Left lung (tissue), 10 donors: Measurements from ENCODE around the gene CDX2. TPM values are rescaled to one million over a fixed set of nuclear protein-coding genes. Genes with fewer than 3 reads are reported as not detected.
"Not testable (repeated sequence)": the region's sequence is repeated elsewhere in the genome, so short reads cannot be mapped to it uniquely, and the experiment has no call there.

Source experiments
- ATAC-seq: fragments of 200-7000 bp; cut with Tn5 transposase; one replicate; pipeline ENCODE4 v1.9.1; 2020; ENCODE audit warnings: moderate library complexity
- DNase-seq, 4 donors: peaks; one replicate each; pipeline ENCODE4 v3.0.0-alpha.2; 2013 to 2020
- H3K27ac ChIP-seq, 2 donors: fragments of 200-600 bp; sonication (generic) in 1 of 2; one replicate each; pipeline versions ENCODE4 v1.5.0 to v1.8.0; 2020 to 2021
- H3K27me3 ChIP-seq, 2 donors: fragments of 200-600 bp; sonication (generic) in 1 of 2; one replicate each; pipeline versions ENCODE4 v1.5.0 to v1.8.0; 2020 to 2021
- H3K36me3 ChIP-seq, 2 donors: fragments of 200-600 bp; sonication (generic) in 1 of 2; one replicate each; pipeline versions ENCODE4 v1.5.0 to v1.8.0; 2020 to 2021
- H3K4me1 ChIP-seq, 2 donors: fragments of 200-600 bp; one replicate each; pipeline ENCODE4 v1.8.0; 2021
- H3K4me3 ChIP-seq, 2 donors: fragments of 200-600 bp; sonication (generic) in 1 of 2; one replicate each; pipeline versions ENCODE4 v1.5.0 to v1.8.0; 2020 to 2021; ENCODE audit warnings: mild to moderate bottlenecking in 1 of 2
- H3K9me3 ChIP-seq, 2 donors: fragments of 200-600 bp; sonication (generic) in 1 of 2; one replicate each; pipeline versions ENCODE4 v1.5.0 to v1.8.0; 2020 to 2021
- intact Hi-C, 2 donors: fragments of 100-400 bp; cut with DNase I; formaldehyde crosslinking; loops; one replicate each; pipeline versions ENCODE4 v1.11.2 to v1.14.2; 2022
- polyA plus RNA-seq, 6 donors: library from polyadenylated mRNA; unstranded; fragments of 120-200 nt; gene quantifications; one replicate each; pipeline ENCODE4 v1.2.1, GENCODE V29; 2013; ENCODE audit not compliant: insufficient read length in 6 of 6
- total RNA-seq, 2 donors: library from RNA; stranded (reverse); fragmentation: NEBNext Ultra II Directional; extraction: Animal tissue kit (Norgen Biotek cat#: 25700); gene quantifications; one replicate each; pipeline ENCODE4 v1.2.1, GENCODE V29; 2021
- TF ChIP-seq, protein P1 (sequence below), 2 donors: fragments of 200-600 bp; sonication (generic) in 1 of 2; IDR thresholded peaks; one replicate each; pipeline versions ENCODE4 v1.5.0 to v1.8.0; 2021; ENCODE audit warnings: antibody characterized with exemption in 2 of 2
- donor health status: DM: no; HTN: yes; CAD: no.
- donor health status: DM: no; HTN: no; CAD: no.

CDX2 gene
- total and polyA plus RNA-seq, 8 donors = not detected

DNA sequence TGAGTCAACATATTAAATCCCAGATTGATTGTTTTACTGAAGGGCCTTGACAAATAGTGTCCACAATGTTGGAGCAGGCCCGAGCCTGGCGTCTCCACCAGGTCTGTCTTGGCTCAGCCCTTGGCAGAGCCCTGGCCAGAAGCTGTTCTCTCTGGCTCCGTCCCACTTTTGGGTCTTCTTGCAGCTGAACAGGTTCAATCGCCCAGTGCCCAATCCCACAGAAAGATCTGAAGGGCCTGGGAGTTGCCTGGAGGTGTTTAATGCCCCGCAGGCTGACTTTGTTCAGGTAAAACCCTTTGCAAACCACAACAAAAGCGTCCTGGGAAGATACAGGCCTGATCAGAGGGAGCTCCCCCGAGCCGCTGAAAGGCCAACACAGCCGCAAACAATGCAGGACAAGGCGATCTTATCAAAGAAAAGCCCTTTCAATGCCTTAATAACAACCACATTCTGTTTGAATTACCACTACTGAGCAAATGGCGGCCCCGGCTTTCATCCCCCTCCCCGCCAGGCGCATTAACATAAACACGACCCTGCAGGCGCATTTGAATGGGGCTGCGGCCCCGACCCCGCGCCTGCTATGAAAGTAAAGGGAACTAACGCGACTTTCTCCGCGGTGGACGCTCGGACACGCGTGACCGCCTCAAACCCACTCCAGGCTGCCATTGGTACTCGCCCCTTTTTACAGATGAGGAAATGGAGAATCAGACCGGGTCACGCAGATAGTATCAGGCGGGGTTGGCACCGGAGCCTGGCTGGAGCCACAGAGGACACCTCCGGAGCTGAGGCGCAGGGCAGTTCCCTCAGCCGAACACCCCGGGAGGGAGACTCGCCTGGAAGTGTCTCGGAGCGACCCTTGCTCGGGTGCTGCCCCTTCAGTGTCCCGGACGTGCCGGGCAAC lies 3.1 kb downstream of the CDX2 start:
- H3K27me3 ChIP-seq = peaks cover 96 to 100% of the 10 kb centered on the region in 2 donors
- DNase-seq (no peak), ATAC-seq (no peak)
- no peaks in the 10 kb centered on the region for H3K9me3 ChIP-seq
- TF ChIP-seq, protein P1, sequence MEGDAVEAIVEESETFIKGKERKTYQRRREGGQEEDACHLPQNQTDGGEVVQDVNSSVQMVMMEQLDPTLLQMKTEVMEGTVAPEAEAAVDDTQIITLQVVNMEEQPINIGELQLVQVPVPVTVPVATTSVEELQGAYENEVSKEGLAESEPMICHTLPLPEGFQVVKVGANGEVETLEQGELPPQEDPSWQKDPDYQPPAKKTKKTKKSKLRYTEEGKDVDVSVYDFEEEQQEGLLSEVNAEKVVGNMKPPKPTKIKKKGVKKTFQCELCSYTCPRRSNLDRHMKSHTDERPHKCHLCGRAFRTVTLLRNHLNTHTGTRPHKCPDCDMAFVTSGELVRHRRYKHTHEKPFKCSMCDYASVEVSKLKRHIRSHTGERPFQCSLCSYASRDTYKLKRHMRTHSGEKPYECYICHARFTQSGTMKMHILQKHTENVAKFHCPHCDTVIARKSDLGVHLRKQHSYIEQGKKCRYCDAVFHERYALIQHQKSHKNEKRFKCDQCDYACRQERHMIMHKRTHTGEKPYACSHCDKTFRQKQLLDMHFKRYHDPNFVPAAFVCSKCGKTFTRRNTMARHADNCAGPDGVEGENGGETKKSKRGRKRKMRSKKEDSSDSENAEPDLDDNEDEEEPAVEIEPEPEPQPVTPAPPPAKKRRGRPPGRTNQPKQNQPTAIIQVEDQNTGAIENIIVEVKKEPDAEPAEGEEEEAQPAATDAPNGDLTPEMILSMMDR (IDR thresholded peaks at IDR 0.05) = no peak
- peaks cover 0 to 34% of the 10 kb centered on the region in 2 donors for H3K4me1 ChIP-seq
- no peaks in the 10 kb centered on the region for H3K36me3 ChIP-seq
- no peak overlapping the region for H3K4me3 ChIP-seq
- no peak overlapping the region for H3K27ac ChIP-seq
- intact Hi-C loops = no loop called here

DNA sequence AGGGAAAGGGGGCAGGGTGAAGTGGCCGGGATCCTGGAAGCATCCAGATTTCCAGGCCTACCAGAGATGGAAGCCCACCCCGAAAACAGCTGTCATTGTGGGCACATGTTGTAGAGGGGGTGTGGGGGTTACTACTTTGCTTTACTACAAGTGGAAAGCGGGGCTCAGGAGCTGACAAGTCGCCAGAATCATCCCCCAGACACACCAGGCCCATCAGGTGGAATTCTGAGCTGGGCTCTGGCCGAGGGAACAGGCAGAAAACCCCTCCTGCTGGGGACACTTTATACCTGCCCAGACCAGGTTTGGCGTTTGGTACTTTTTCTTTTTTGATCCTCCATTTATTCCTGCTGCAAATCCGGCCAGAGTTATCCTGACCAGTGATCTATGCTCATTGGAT lies 3.8 kb downstream of the CDX2 start:
- DNase-seq (no peak), ATAC-seq (no peak)
- Histone ChIP-seq H3K4me1 (peaks cover 6 to 41% of the 10 kb centered on the region in 2 donors), H3K9me3 (no peaks in the 10 kb centered on the region), H3K27me3 (peaks cover 96 to 100% of the 10 kb centered on the region in 2 donors), H3K36me3 (no peaks in the 10 kb centered on the region), H3K4me3 (no peak overlapping the region), H3K27ac (no peak overlapping the region)
- intact Hi-C loops = no loop called here
- TF ChIP-seq, protein P1 (IDR thresholded peaks at IDR 0.05) = no peak

DNA sequence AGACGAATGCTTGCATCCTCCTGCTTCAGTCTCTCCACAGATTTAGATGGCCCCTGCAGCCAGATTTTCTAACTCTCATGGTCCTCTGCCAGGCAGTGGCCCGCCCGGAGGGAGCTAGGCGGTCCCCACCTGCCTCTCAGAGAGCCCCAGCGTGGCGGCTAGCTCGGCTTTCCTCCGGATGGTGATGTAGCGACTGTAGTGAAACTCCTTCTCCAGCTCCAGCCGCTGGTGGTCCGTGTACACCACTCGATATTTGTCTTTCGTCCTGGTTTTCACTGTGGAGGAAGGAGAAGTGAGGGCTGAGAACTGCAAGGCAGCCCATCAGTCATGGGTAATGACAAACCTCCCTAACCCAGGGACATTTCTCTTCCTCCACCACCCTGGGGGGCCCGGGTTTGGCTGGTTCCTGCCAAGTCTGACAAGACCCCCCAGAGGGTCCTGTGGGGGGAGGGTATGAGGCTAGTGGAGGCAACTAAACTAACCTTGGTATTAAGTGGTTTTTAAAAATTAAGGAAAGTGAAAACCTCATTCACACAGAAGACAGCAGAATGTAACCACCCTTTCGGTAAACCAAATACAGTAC lies 4.3 kb downstream of the CDX2 start:
- no peak overlapping the region for H3K27ac ChIP-seq
- H3K4me1 ChIP-seq = peaks cover 11 to 46% of the 10 kb centered on the region in 2 donors
- TF ChIP-seq, protein P1 (IDR thresholded peaks at IDR 0.05) = no peak
- peaks cover 96 to 100% of the 10 kb centered on the region in 2 donors for H3K27me3 ChIP-seq
- intact Hi-C loops = no loop called here
- DNase-seq (no peak), ATAC-seq (no peak)
- H3K4me3 ChIP-seq = no peak overlapping the region
- no peaks in the 10 kb centered on the region for H3K9me3 ChIP-seq
- no peaks in the 10 kb centered on the region for H3K36me3 ChIP-seq

DNA sequence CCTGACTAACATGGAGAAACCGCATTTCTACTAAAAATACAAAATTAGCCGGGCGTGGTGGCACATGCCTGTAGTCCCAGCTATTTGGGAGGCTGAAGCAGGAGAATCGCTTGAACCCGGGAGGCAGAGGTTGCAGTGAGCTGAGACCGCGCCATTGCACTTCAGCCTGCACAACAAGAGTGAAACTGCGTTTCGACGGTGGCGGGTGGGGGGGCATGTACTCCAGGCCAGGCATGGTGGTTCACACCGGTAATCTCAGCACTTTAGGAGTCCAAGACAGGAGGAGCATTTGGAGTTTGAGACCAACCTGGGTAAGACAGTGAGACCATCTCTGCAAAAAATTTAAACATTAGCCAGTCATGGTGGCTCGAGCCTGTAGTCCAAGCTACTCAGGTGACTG lies 4.9 kb downstream of the CDX2 start:
- intact Hi-C loops, H3K27ac ChIP-seq, DNase-seq, H3K4me3 ChIP-seq, H3K9me3 ChIP-seq, H3K36me3 ChIP-seq, ATAC-seq: not testable (repeated sequence)
- peaks cover 13 to 46% of the 10 kb centered on the region in 2 donors for H3K4me1 ChIP-seq
- H3K27me3 ChIP-seq = peaks cover 96 to 100% of the 10 kb centered on the region in 2 donors

DNA sequence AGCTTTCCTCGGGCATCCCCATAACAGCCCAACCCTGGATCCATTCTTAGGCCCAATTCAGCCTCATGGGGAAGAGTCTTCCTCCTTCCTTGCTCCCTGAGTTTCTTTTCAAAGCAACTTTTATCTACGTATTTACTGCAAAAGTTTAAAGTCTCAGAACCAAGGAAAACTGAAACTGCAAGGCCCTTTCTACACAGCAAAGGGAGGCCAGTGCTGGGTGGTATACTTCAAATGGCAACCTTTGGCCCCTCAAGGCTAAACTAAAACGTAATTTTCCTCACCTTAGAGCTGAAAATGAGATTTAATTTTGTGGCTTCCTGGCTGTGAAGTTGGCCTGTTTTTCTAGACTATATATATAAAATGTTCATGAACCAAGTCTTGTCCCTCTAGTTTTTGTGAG lies 5.6 kb downstream of the CDX2 start:
- Histone ChIP-seq H3K27ac (no peak overlapping the region), H3K4me3 (no peak overlapping the region), H3K9me3 (no peaks in the 10 kb centered on the region), H3K4me1 (peaks cover 13 to 39% of the 10 kb centered on the region in 2 donors), H3K27me3 (peaks cover 96 to 100% of the 10 kb centered on the region in 2 donors), H3K36me3 (no peaks in the 10 kb centered on the region)
- TF ChIP-seq, protein P1 (IDR thresholded peaks at IDR 0.05) = no peak
- ATAC-seq = no peak
- no peak for DNase-seq
- intact Hi-C loops = no loop called here
